ENCODE data around the gene SMYD3. TPM values are rescaled to one million over a fixed set of nuclear protein-coding genes. Genes with fewer than 3 reads are reported as not detected.

SMYD3 gene
- total RNA-seq, 4 donors from 2014 or later: 10.5 to 36.4 (median 22.5) TPM

DNA sequence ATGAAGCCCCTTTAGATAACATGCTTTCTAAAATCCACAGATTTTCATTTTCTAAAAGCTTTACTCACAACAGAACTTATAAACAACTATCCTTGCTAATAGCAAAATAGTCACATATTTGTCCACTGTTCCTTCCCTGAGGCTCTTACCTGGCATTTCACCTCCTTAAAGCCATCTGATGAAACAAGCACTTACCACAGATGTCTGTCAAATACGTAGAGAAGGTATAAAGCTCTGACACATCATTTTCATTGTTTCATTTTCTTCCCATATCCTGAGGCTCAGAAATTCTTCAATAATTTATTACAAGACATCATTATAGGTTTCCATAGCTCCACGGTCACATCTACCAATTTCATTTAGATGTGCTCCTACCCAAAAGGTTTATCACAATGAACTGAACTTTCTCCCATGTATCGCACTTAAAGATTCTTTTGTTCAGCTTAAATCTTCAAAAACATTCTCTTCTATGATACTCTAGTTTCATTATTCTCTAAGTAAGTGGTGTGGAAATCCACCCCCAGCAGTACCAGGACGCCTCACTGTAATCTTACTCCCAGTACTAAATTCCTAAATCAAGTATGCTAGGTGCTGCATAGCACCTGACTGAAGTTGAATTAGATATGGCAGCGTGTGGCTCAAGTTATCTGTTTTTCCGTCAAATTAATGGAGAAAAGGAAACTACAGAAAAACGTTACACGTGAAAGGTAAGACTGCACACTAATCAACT lies 569.6 kb downstream of the SMYD3 start:
- H3K27me3 ChIP-seq: no peaks in the 10 kb centered on the region
- DNase-seq: no peak
- H3K36me3 ChIP-seq: no peaks in the 10 kb centered on the region
- no peak overlapping the region for H3K27ac ChIP-seq
- TF ChIP-seq POLR2A (IDR thresholded peaks at IDR 0.05): no peak
- TF ChIP-seq, protein P1, sequence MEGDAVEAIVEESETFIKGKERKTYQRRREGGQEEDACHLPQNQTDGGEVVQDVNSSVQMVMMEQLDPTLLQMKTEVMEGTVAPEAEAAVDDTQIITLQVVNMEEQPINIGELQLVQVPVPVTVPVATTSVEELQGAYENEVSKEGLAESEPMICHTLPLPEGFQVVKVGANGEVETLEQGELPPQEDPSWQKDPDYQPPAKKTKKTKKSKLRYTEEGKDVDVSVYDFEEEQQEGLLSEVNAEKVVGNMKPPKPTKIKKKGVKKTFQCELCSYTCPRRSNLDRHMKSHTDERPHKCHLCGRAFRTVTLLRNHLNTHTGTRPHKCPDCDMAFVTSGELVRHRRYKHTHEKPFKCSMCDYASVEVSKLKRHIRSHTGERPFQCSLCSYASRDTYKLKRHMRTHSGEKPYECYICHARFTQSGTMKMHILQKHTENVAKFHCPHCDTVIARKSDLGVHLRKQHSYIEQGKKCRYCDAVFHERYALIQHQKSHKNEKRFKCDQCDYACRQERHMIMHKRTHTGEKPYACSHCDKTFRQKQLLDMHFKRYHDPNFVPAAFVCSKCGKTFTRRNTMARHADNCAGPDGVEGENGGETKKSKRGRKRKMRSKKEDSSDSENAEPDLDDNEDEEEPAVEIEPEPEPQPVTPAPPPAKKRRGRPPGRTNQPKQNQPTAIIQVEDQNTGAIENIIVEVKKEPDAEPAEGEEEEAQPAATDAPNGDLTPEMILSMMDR (IDR thresholded peaks at IDR 0.05): no peak
- H3K4me3 ChIP-seq: no peak overlapping the region
- intact Hi-C loops (cut with DNase I; ENCODE audit: low total_unique reads): no loop called here
- no peaks in the 10 kb centered on the region for H3K4me1 ChIP-seq
- H3K9me3 ChIP-seq: no peaks in the 10 kb centered on the region

DNA sequence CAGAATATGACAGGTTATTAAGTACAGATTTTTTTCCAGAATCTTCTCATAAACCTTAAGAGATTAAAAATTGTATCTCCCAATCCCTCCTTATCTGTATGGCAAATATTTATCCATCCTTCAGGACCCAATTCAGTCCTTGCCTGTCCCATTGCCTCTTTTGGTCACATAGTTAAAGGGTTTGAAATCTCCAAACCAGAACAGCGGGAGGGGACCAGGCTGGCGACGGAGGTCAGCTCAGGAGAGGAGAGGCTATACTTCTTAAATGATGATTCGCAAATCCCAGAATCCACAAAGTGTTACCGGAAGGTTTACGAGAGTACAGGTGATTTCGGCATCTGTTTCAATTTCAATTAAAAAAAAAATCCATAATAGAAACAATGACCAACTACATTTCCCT lies 572.7 kb downstream of the SMYD3 start:
- TF ChIP-seq POLR2A (IDR thresholded peaks at IDR 0.05): no peak
- TF ChIP-seq, protein P1 (IDR thresholded peaks at IDR 0.05): no peak
- H3K36me3 ChIP-seq: no peaks in the 10 kb centered on the region
- intact Hi-C loops (cut with DNase I; ENCODE audit: low total_unique reads): no loop called here

DNA sequence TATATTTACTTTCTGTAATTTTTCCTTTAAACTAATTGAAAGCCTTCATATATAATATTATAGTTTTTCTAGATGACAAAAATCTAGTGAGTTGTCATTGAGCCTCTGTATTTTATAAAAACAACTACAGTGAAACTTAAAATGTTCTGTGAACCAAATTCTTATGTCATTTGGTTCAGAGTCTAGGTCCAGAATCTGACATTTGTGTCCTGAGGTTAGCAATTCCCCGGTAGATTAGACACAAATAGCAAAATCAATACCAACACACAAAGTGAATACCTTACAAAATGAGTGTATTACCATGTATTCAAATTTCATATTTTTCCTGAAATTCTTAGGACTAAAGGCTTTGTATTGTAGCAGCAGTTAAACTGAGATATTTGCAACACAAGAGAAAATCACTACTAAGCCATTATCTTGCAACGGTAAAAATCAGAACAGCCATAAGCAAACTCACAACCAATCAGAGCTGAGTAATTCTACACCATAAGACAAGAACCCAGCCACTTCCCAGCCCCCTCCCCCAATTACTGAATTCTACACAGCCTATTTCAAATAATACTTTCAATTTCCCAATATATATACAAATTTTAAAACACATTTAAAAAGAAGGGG lies 573.5 kb downstream of the SMYD3 start:
- Histone ChIP-seq H3K27ac (no peak overlapping the region), H3K4me1 (no peaks in the 10 kb centered on the region), H3K9me3 (no peaks in the 10 kb centered on the region), H3K36me3 (no peaks in the 10 kb centered on the region), H3K27me3 (no peaks in the 10 kb centered on the region), H3K4me3 (no peak overlapping the region)
- no peak for DNase-seq
- no peak for TF ChIP-seq POLR2A (IDR thresholded peaks at IDR 0.05)
- TF ChIP-seq, protein P1 (IDR thresholded peaks at IDR 0.05): no peak
- intact Hi-C loops (cut with DNase I; ENCODE audit: low total_unique reads): no loop called here

More for the DNA sequence above, 572.7 kb downstream of the SMYD3 start:
- no peak overlapping the region for H3K27ac ChIP-seq
- H3K27me3 ChIP-seq: no peaks in the 10 kb centered on the region
- H3K9me3 ChIP-seq: no peaks in the 10 kb centered on the region
- H3K4me1 ChIP-seq: no peaks in the 10 kb centered on the region
- no peak overlapping the region for H3K4me3 ChIP-seq
- no peak for DNase-seq

DNA sequence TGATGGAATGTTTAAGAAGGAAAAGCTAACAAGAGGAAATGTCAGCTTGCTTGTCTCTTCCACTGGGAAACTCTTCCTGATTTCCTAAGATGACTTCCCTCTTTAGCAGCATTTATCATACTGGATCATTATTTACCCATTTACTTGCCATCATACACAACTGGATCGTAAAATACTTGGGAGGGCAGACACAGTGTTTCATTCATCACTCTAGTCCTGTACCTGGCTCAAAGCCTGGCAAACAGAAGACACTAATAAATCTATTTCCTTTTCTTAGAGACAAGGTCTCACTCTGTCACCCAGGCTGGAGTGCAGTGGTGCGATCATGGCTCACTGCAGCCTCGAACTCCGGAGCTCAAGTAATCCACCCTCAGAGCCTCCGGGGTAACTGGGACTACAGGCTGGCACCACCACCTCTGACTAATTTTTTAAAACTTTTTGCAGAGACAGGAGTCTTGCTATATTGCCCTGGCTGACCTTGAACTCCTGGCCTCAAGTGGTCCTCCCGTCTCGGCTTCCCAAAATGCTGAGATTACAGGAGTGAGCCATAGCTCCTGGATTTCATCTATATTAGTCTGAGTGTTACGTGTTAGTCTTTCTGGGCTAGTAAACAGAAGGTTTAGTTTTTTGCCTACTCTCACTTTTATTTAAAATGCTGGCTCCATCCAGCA lies 574.6 kb downstream of the SMYD3 start:
- H3K36me3 ChIP-seq: no peaks in the 10 kb centered on the region
- H3K27ac ChIP-seq: no peak overlapping the region
- H3K4me3 ChIP-seq: no peak overlapping the region
- intact Hi-C loops (cut with DNase I; ENCODE audit: low total_unique reads): no loop called here
- no peaks in the 10 kb centered on the region for H3K9me3 ChIP-seq
- TF ChIP-seq, protein P1 (IDR thresholded peaks at IDR 0.05): no peak
- TF ChIP-seq POLR2A (IDR thresholded peaks at IDR 0.05): no peak
- no peaks in the 10 kb centered on the region for H3K4me1 ChIP-seq
- H3K27me3 ChIP-seq: no peaks in the 10 kb centered on the region
- no peak for DNase-seq

DNA sequence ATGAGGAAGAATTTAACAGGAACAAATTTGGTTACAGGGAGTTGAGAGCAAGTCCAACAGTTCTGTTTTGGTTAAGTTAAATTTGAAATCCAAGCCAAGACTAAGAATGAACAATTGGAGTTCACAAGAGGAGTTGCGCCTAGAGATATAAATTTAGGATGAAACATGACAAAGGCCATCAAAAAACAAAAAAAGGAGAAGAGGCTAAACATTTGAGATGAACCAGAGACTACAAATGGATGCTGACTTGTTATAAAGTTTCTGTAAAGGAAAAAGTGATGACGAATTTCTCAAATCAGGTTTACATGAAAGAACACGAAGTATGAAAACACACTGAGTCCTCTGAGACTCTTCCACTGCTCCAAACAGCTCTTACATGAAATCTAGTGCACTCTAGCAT lies 575.6 kb downstream of the SMYD3 start:
- no peaks in the 10 kb centered on the region for H3K4me1 ChIP-seq
- no peak for DNase-seq
- H3K27me3 ChIP-seq: no peaks in the 10 kb centered on the region
- TF ChIP-seq, protein P1 (IDR thresholded peaks at IDR 0.05): no peak
- no peak for TF ChIP-seq POLR2A (IDR thresholded peaks at IDR 0.05)
- no peaks in the 10 kb centered on the region for H3K9me3 ChIP-seq
- no peak overlapping the region for H3K27ac ChIP-seq
- H3K36me3 ChIP-seq: no peaks in the 10 kb centered on the region
- no peak overlapping the region for H3K4me3 ChIP-seq
- intact Hi-C loops (cut with DNase I; ENCODE audit: low total_unique reads): no loop called here
